ENCODE results near the gene CYTH4.

- TF ChIP-seq ZBTB33 (IDR thresholded peaks at IDR 0.05; ENCODE audit: extremely low read depth, insufficient replicate concordance, low read length) = no peak
- no peak for TF ChIP-seq JUND (IDR thresholded peaks at IDR 0.05)
- no peak for TF ChIP-seq CTCF (IDR thresholded peaks at IDR 0.05 in 2 of 3, conservative IDR thresholded peaks at IDR 0.05 in 1 of 3; ENCODE audit: borderline replicate concordance in 1 of 3, insufficient read depth in 1 of 3, low read depth in 2 of 3, low read length in 2 of 3)
- TF ChIP-seq POLR2A (IDR thresholded peaks at IDR 0.05; ENCODE audit: borderline replicate concordance, extremely low read depth, insufficient read depth, insufficient read length) = no peak
- no peak for TF ChIP-seq REST (IDR thresholded peaks at IDR 0.05; ENCODE audit: low read depth)
- no peak for TF ChIP-seq EZH2phosphoT487 (IDR thresholded peaks at IDR 0.05; ENCODE audit: borderline replicate concordance)
- TF ChIP-seq SP1 (IDR thresholded peaks at IDR 0.05; ENCODE audit: low read depth) = no peak
- TF ChIP-seq ZFX (IDR thresholded peaks at IDR 0.05) = no peak
- no peak for TF ChIP-seq ZNF274 (IDR thresholded peaks at IDR 0.05; ENCODE audit: low read depth, low read length)
- peak; percentile 63 for TF ChIP-seq POLR2AphosphoS5 (IDR thresholded peaks at IDR 0.05; ENCODE audit: low read depth, low read length)
- TF ChIP-seq YY1 (IDR thresholded peaks at IDR 0.05; ENCODE audit: extremely low read depth, insufficient replicate concordance, low read depth, low read length) = no peak
Observed at GRCh38 chr22:37326726-37327125, 44.4 kb downstream of the CYTH4 start.

Data from HCT116 (cell line).